Measurements from ENCODE around the gene PRKD1.

DNA sequence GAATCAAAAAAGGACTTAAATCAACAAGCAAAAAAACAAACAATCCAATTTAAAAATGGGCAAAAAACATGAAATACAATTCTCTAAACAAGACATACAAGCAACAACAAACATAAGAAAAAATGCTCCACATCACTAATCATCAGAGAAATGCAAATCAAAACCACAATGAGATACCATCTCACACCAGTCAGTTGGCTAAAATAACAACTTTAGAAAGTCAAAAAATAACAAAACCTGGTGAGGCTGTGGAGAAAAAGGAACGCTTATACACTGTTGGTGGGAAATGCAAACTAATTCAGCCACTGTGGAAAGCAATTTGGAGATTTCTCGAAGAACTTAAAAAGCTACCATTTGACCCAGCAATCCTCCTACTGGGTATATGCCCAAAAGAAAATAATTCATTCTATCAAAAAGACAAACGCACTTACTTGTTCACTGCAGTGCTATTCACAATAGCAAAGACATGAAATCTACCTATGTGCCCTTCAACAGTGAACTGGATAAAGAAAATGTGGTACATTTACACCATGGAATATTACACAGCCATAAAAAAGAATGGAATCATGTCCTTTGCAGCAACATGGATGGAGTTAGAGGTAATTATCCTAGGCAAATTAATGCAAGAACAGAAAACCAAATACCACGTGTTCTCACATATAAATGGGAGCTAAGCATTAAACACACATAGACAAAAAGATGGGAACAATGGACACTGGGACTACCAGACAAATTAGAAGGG, 26.9 kb downstream of the PRKD1 start:
- TF ChIP-seq, protein P1, sequence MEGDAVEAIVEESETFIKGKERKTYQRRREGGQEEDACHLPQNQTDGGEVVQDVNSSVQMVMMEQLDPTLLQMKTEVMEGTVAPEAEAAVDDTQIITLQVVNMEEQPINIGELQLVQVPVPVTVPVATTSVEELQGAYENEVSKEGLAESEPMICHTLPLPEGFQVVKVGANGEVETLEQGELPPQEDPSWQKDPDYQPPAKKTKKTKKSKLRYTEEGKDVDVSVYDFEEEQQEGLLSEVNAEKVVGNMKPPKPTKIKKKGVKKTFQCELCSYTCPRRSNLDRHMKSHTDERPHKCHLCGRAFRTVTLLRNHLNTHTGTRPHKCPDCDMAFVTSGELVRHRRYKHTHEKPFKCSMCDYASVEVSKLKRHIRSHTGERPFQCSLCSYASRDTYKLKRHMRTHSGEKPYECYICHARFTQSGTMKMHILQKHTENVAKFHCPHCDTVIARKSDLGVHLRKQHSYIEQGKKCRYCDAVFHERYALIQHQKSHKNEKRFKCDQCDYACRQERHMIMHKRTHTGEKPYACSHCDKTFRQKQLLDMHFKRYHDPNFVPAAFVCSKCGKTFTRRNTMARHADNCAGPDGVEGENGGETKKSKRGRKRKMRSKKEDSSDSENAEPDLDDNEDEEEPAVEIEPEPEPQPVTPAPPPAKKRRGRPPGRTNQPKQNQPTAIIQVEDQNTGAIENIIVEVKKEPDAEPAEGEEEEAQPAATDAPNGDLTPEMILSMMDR (IDR thresholded peaks at IDR 0.05), result no peak
- TF ChIP-seq POLR2A (IDR thresholded peaks at IDR 0.05), result no peak
